RCC 7860 (cell line): ENCODE data around the gene MAP3K1.
A peak's percentile ranks its signal among the peaks of the same experiment; 100 is the strongest.
"Not testable (repeated sequence)": the region's sequence is repeated elsewhere in the genome, so short reads cannot be mapped to it uniquely, and the experiment has no call there.

ENCODE experiments used
- DNase-seq: peaks from one replicate; pipeline ENCODE4 v3.0.0-alpha.2; 2015; ENCODE audit warnings: low spot score
- FAIRE-seq: peaks from 2 replicates; lab custom pipeline; 2012; peaks lifted over from hg19 to GRCh38; lab: Jason Lieb, UNC

MAP3K1 gene

DNA sequence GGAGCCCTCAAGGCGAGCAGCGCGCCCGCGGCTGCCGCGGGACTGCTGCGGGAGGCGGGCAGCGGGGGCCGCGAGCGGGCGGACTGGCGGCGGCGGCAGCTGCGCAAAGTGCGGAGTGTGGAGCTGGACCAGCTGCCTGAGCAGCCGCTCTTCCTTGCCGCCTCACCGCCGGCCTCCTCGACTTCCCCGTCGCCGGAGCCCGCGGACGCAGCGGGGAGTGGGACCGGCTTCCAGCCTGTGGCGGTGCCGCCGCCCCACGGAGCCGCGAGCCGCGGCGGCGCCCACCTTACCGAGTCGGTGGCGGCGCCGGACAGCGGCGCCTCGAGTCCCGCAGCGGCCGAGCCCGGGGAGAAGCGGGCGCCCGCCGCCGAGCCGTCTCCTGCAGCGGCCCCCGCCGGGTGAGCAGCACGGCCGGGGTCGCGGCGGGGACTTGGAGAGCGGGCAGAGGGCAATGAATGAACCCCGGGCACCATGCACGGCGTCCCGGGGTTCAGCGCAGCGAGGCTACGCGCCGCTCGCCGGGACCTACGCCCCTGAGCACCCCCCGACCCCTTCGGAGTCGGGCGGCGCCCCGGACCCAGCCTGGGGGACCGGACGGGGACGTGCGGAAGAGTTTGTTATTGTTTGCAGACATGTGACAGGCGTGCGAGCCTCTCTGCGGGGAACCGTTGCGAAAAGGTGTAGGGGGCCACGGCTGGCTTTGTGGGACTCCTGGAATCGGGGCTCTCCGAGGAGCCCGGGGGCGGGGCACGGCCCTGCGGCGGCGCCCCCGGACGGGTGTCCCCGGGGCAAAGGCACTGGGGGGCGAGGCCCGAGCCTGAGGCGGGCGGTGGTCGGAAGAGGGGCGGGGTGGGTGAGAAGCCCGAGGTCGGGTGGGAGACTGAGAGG is 553 bp downstream of the MAP3K1 start:
- DNase-seq (no peak), FAIRE-seq (no peak)

DNA sequence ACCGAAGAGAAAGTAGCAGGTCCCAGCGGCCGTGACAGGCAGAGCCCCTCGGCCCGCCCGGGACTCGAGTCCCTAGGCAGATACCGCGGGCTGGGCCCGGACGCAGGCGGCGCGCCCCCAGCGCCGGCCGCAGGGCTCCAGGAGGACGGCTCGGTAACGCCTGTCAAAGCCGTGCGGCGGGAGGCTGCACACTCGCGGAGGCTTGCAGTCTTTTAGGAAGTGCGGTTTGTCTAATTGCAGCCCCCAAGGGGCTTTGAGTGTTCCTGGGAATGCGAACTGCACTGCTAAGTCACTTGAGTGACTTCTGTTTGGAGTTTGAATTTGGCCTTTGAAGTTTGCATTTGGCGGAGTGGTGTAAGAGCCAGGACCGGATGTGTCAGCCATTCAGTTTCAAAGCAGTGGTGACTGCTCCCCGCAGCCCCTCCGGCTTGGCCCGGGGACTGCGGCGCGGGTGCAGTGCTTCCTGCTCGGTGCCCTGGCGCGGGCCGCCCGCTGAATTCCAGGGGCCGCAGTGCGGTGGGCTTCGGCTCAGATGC is 1.3 kb downstream of the MAP3K1 start:
- DNase-seq = peak; percentile 43

DNA sequence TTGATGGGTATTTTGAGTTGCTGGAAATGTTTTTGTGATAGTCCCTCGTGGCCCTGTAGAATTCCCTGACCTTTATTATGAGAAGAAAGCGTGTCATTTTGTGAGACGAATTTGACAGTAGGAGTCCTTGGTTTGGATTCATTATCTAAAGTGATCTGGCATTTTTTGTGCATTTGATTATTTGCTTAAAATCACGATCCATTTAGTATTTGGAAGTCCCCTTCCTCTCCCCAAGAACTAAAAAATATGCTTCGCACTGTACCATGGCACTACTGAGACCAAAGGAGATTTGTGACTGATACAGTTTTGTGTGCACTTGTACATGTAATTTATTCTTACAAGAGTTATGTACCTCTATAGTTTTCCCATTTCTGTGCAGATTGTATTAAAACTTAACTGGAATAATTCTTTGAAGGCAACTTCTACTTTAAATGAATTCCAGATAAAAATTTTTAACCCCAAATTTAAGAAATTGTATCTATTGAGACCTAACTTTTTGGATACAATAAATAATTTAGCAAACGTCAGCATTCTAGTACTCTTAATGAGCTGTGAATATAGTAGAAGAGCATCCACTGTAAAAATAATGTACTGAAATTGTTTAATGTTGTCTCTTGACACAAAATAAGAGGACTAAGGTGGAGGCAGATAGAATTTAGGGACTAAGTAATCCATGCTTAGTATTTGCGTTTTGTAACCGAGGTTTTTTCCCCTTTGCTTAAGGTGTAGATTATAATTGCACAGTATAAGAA is 2.1 kb downstream of the MAP3K1 start:
- DNase-seq (no peak), FAIRE-seq (no peak)

More for the DNA sequence above, 1.3 kb downstream of the MAP3K1 start:
- no peak for FAIRE-seq

DNA sequence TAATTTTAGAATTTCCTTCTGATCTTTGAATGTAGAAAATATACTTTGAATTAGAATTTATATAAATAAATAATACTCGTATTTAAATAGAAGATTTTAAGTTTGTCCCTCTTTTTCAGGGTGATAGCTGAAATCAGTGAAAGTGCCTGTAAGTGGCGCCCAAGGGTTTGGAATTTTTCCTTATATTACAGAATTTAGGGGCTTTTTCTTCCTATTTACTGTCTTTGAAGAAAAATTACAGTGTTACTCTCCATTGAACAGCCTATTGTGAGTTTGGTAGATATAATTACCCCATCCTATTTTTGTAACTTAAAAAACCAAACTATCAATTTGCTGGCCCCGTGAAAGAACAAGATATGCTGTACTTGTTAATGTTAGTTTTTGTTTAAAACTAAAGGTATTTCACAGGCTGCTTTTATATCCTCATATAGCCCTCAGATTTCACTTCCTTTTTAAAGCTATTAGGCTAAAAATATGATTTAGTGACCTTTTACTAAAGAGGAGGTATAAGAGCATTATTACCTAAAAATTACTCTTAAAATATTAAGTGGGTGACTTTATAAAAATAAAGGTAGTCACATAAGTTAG is 3.2 kb downstream of the MAP3K1 start:
- DNase-seq (no peak), FAIRE-seq (peak; percentile 14)

DNA sequence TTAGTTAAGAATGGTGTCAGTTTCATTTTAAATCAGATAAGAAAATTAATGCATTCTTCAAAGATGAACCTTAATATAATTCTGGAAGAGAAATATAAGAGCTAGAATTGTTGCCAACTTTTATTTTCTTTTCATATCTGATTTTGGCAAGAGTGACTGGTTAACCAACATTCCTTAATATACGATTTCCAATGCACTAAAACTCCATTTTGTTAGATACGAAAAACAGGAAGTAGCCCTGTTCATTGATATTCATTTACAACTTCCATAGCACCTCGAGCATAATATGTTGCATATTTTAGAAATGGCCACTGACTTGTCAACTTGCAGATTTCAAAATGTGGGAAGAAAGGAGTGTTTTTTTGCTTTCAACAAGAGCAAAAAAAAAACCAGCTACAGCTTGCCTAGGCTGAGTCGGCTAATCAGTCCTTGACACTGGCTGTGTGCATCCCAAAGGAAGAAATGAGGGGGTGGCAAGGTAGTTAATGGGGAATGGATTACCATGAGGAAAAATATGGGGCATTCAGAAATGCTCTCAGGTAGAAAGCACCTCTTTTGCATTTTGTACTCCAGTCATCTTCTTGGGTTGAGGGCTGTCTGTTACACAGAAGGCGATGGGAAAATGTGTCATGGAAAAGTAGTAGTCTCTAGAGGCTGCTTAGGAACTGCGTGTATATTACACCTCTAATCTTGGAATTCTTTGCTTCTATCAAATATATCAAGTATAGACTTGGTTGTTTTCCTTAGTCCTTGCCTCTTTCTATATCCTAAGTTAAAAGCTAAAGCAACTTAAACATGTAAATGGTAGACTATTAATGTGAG is 3.9 kb downstream of the MAP3K1 start:
- FAIRE-seq (no peak), DNase-seq (no peak)

DNA sequence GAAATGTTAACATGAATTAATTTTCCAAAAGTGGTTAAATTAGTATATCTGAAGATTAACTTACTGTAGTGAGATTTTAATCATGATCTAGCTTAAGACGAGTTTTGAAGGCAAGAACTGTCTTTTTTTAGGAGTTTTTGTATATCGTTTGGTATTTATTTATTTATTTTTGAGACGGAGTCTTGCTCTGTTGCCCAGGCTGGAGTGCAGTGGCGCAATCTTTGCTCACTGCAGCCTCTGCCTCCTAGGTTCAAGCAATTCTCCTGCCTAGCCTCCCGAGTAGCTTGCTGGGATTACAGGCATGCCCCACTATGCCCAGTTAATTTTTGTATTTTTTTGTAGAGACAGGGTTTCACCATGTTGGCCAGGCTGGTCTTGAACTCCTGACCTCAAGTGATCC is 6.5 kb downstream of the MAP3K1 start:
- DNase-seq, FAIRE-seq: not testable (repeated sequence)

DNA sequence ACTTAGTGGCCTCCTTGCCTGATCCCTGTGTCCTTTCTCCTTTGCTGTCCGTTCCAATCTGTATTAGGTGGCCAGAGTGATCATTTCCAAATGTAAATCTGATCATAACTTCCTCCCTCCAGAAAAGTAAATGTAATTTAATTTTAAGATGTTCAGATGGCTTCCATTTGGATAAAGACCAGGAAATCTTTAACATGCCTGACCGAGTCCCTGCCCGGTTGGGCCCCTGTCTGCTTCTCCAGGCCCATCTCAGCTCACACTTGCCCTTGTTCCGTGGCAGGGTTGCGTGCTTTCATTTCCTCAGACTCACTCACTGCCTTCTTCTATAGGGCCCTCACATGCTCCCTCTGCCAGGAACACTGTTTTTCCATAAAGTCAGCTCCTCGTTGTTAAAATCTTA is 7.6 kb downstream of the MAP3K1 start:
- no peak for FAIRE-seq
- no peak for DNase-seq

DNA sequence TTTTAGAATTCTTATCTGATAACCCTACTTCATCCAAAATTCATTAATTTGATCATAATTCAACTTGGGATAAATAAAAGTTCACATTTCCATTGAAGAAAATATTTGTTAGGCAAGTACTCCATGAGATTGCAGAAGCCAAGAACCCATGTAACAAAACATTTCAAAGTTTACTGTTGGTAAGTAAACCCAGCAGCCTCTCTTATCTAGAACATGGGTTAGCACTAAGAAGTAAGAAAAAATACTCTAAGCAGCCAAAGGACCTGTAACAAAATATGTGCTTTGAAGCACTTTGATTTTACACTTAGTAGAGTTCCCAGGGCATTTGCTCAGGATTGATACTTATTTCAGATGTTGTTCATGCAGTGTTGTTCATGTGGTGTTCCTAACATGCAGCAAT is 8.7 kb downstream of the MAP3K1 start:
- no peak for FAIRE-seq
- no peak for DNase-seq

DNA sequence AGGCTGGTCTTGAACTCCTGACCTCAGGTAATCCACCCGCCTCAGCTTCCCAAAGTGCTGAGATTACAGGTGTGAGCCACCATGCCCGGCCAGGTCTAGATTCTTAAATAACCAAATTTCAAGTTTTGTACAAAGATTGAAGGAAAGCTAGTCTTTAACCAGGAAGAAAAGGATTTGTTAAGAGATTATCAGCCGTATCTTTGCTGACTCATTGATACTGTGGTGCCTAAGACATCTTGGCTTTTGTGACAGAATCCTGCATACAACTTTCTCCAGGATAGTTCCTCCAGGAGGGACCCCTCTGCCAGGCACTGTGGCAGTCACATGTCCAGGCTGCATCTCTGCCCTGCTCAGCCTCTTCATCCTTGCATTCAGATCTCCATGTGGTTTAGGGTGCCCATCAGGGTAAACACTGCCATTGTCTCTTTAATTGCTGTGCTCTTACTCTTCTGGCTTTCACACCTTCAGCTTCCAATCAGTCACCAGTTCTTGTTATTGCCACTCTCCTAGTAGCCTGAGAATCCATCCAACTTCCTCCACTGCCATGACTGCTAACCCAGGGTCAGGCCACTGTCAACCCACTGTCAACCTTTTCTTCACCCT is 10.0 kb downstream of the MAP3K1 start:
- FAIRE-seq = no peak
- no peak for DNase-seq

DNA sequence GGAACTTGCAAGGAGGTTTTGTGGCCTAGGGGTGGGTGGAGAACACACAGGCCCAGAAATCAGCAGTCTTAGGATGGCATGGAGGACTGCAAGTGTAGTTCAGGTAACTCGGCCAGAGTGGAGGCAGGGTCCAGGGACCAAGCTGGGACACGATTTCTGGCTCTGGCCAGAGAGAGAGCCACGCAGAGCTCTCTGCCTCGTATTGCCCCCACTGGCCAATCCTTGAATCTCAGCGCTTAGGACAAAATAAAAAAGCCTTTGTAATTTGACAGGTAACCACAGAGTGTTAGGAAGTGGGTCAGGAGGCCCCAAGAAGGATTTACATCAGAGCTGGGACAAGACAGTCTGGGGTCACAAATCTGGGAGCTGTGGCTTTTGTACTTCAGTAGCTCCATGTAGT is 11.7 kb downstream of the MAP3K1 start:
- DNase-seq (no peak), FAIRE-seq (no peak)

DNA sequence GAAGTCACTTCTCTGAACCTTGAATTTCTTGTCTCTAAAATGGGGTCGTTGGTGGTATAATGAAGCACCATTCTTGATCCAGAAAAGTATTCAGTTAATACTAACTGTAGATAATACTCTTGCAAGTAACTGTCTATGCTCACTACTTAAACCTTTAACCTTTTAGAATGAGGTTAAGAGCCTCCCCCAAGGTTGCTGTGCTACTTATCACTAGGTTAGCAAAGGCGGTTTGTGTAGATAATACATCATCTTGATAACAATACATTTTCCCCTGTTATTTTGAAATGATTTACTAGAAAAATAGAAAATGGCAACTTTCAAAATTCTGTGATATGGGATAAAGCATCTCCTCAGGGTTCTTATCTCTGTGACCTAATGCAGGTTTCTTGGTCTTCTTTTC is 12.6 kb downstream of the MAP3K1 start:
- no peak for FAIRE-seq

DNA sequence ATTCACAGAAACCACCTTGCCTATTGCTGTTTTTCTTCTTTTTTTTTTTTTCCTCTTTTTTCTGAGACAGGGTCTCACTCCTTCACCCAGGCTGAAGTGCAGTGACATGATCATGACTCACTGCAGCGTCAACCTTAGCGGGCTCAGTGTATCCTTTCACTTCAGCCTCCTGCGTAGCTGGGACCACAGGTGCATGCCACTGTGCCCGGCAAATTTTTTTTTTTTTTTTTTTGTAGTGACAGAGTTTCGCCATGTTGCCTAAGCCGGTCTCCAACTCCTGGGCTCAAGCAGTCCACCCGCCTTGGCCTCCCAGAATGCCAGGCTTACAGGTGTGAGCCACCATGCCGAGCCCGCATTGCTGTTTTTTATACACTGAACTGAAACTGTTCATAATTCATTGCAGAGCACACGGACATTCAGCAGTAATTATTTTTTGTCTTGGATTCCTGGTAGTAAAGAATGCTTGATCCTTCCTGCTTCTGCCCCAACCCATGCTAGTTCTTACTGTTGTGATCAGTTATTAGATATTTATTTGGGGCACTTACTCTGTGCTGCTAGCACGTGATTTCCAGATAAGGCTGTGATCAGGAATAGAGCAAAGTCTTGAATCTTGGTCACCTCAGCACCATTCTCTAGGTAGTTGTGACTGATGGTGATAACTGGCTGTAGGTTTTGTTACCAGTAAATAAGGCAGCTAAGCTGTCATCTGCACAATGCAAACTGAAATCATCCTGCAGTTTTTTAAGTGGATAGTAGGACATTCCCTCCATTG is 14.0 kb downstream of the MAP3K1 start:
- DNase-seq = peak; percentile 45
- peak; percentile 71 for FAIRE-seq

More for the DNA sequence above, 12.6 kb downstream of the MAP3K1 start:
- DNase-seq = no peak

DNA sequence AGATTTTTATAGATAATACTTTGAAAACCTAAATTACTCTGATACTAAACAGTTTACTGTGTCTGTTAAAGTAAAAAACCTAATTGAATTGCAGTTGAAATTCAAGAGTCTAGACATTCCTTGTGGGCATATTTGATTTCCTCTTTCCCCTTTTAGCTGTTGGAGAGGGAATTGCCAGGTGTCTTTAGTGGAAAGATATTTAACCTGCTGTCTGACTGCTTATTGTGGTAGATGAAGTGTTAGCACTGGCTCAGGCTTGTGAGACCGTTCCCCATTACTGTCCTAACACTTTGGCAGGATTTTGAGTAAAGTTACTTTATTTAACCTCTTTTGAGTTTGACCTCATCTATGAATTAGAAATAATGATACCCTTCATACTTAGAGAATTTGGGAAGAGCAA is 16.4 kb downstream of the MAP3K1 start:
- FAIRE-seq (no peak), DNase-seq (no peak)

DNA sequence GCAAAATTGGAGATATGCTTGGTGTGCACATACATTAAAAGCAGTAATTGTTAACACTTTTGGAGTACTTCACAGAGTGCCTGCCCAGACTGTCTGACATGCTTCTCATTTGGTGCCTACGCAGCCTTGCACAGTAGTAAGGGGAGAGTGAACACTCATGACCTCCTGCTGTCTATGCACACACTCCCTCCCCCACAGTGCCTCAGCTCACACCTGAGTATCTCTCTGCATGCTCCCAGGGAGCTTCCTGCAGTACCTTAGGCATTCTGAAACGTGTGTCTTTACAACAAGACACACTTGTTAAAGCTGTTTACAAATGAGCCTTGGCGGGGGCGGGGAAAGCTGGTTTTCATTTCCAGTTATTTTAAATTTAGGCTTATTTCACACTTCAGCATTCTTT is 18.0 kb downstream of the MAP3K1 start:
- DNase-seq = no peak

DNA sequence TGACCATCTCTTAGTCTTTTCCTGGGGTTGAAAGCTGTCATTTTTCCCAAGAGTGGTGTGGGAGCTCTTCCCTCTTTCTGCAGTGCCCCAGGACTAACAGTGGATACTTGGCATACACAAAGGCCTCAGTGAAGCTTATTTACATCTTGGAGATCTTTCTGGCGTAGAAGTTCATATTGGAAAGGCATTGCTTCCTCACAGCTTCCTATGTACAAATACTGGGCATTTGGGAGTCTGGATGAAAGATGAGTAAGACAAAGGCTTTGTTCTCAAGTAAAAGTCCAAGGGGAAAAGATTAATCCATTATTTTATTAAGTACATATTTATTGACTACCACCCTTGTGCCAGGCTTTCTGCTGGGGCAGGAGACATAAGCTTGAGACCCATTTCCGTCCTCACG is 22.0 kb downstream of the MAP3K1 start:
- FAIRE-seq (no peak), DNase-seq (no peak)

More for the DNA sequence above, 18.0 kb downstream of the MAP3K1 start:
- no peak for FAIRE-seq

DNA sequence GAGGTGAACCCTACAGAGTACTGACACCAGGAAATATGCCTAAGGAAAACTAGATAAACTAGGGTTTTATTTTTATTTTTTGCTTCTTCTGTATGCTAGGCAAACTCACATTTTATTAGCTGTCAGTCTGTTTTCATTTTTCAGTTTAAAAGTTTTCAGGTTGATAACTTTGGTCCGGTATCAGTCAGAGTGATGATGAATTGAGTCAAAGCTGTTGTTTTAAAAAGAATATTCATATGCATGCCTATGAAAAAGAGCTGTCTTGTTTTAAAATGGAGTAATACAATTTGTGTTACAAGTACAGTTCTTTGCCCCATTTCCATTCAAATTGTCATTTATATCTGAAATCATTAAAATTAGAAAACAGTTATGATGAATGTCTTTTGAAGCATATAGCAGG is 22.6 kb downstream of the MAP3K1 start:
- no peak for FAIRE-seq
- DNase-seq = no peak

DNA sequence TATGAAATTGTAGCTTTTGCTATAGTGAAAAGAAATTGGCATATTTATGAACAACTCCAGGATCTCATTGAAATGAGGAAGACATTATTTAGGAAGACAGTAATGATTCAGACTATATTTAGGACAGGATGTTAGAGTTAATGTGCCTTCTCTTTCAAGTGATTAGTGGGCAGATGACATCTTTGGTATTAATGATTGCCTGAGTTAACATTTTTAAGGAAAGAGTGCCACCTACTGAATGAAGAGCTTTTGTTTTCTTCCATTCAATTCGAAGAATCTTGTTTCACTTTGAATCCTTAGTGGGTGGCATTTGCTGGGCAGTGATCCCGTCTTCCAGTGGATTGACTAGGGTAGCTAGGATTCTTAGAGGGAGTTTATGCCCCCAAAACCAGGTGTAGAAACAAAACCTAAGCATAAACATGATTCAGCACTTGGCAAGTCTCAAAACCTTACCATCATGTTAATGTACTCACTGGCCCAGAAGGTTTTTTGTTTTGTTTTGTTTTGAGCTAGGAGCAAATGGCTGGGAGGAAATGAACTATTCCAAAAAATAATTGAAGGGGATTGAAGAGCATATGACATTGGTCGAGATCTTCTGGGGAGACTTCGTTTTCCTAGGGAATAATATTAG is 23.2 kb downstream of the MAP3K1 start:
- peak; percentile 74 for FAIRE-seq

DNA sequence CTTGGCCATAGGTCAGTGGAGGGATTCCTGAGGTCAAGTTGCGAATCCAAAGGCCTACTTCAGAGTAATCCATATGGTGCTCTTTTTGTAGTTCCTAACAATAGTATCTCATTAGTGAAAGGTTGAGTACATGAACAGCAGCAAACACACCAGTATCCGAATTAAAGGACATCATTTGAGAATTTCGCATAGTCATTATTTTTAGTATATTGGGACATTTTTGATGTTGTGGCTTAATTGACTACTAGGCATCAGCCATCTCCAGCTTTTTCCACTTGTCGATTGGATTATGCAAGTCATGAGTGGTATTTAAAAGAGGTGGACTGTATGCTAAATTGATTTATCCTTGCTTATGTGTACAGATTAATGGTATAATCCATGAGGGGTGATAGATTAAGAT is 23.7 kb downstream of the MAP3K1 start:
- FAIRE-seq (no peak), DNase-seq (no peak)

More for the DNA sequence above, 23.2 kb downstream of the MAP3K1 start:
- peak; percentile 52 for DNase-seq

DNA sequence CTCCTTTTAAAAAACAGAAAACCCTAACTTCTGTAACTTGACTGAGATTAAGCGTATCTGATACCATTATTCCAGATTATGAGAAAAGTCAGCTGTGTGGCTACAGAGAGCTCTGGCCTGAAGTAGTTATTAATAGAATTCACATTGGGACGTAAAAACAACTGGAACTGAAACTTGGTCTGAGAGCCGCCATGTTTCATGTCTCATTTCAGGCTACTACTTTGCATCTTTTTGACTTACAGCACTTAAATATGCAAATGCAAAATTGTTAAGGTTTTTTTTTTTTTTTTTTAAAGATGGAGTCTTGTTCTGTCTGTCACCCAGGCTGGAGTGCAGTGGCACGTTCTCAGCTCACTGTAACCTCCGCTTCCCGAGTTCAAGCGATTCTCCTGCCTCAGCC is 25.2 kb downstream of the MAP3K1 start:
- DNase-seq = no peak
- FAIRE-seq = no peak
